Vagina (tissue), 2 donors: ENCODE results near the gene SAFB. TPM values are rescaled to one million over a fixed set of nuclear protein-coding genes. Genes with fewer than 3 reads are reported as not detected.

Experiments
- DNase-seq, 2 donors: peaks; one replicate each; pipeline ENCODE4 v3.0.0-alpha.2; 2017; ENCODE audit errors: extremely low spot score in 2 of 2
- H3K27ac ChIP-seq: fragments of 200-600 bp; sonication (generic); one replicate; pipeline ENCODE4 v1.5.1; 2019
- H3K27me3 ChIP-seq: fragments of 200-600 bp; sonication (generic); one replicate; pipeline ENCODE4 v1.5.1; 2019
- H3K36me3 ChIP-seq, 2 donors: fragments of 200-600 bp; sonication (generic); one replicate each; pipeline ENCODE4 v1.5.1; 2017 to 2019
- H3K4me1 ChIP-seq: fragments of 200-600 bp; sonication (generic); one replicate; pipeline ENCODE4 v1.5.1; 2019
- H3K4me3 ChIP-seq, 2 donors: fragments of 200-600 bp; sonication (generic); 1 replicate in 1 of 2; 2 replicates in 1 of 2; pipeline ENCODE4 v1.5.1; 2016 to 2019
- H3K9me3 ChIP-seq: fragments of 200-600 bp; sonication (generic); one replicate; pipeline ENCODE4 v1.5.1; 2019
- POLR2A ChIP-seq, 2 donors: fragments of 450-650 bp; IDR thresholded peaks; one replicate each; pipeline ENCODE4 v1.6.1; 2017; ENCODE audit warnings: antibody characterized with exemption in 2 of 2, mild to moderate bottlenecking in 2 of 2, moderate library complexity in 2 of 2
- POLR2AphosphoS5 ChIP-seq, 2 donors: sonication (generic); formaldehyde crosslinking; IDR thresholded peaks; one replicate each; pipeline ENCODE4 v1.9.0; 2017; ENCODE audit warnings: antibody characterized with exemption in 2 of 2, mild to moderate bottlenecking in 2 of 2, low read depth in 1 of 2; ENCODE audit not compliant: insufficient read depth in 1 of 2
- intact Hi-C: fragments of 100-400 bp; cut with DNase I; formaldehyde crosslinking; loops from one replicate; pipeline ENCODE4 v1.15.1; 2023
- total RNA-seq: library from RNA; depleted of rRNA; stranded (reverse); fragments of >200 nt; gene quantifications from one replicate; pipeline ENCODE4 v1.2.3, GENCODE V29; 2016
- TF ChIP-seq, protein P1 (sequence below), 3 experiments: fragments of 450-650 bp in 2 of 3; fragments of 200-600 bp in 1 of 3; sonication (generic) in 1 of 3; IDR thresholded peaks; one replicate each; pipeline ENCODE4 v1.5.1; 2017 to 2019; ENCODE audit warnings: antibody characterized with exemption in 3 of 3, mild to moderate bottlenecking in 2 of 3, moderate library complexity in 2 of 3

SAFB gene
- total RNA-seq: 145 TPM

GRCh38 chr19:5622465-5623396, at the start of gene SAFB, which contains the start of gene SAFB2:
SAFB (plus strand) TSS chr19:5623083; CDS start chr19:5623206, 123 bp downstream.
SAFB2 (minus strand) TSS chr19:5622776; CDS start chr19:5622715, 61 bp downstream.
- no peaks in the 10 kb centered on the region for H3K27me3 ChIP-seq
- H3K9me3 ChIP-seq: no peaks in the 10 kb centered on the region
- intact Hi-C loops: loop anchor here (5.0 kb wide), 1 partner anchor 65 kb away; no protein-coding TSS in a partner anchor
- peaks cover 79% of the 10 kb centered on the region for H3K4me1 ChIP-seq
- TF ChIP-seq POLR2AphosphoS5 (IDR thresholded peaks at IDR 0.05; ENCODE audit: insufficient read depth in 1 of 2, low read depth in 1 of 2) (peak; percentile 99 to 100), POLR2A (IDR thresholded peaks at IDR 0.05) (peak in 1 of 2 donors; percentile 95)
- TF ChIP-seq, protein P1, sequence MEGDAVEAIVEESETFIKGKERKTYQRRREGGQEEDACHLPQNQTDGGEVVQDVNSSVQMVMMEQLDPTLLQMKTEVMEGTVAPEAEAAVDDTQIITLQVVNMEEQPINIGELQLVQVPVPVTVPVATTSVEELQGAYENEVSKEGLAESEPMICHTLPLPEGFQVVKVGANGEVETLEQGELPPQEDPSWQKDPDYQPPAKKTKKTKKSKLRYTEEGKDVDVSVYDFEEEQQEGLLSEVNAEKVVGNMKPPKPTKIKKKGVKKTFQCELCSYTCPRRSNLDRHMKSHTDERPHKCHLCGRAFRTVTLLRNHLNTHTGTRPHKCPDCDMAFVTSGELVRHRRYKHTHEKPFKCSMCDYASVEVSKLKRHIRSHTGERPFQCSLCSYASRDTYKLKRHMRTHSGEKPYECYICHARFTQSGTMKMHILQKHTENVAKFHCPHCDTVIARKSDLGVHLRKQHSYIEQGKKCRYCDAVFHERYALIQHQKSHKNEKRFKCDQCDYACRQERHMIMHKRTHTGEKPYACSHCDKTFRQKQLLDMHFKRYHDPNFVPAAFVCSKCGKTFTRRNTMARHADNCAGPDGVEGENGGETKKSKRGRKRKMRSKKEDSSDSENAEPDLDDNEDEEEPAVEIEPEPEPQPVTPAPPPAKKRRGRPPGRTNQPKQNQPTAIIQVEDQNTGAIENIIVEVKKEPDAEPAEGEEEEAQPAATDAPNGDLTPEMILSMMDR (IDR thresholded peaks at IDR 0.05): peak in 1 of 3 experiments; percentile 1
- H3K27ac ChIP-seq: peak within 1 kb of the TSS; percentile 94
- H3K4me3 ChIP-seq: peak within 1 kb of the TSS; percentile 96
- DNase-seq: peak; percentile 98 to 99
- peaks cover 0 to 37% of the 10 kb centered on the region in 2 donors for H3K36me3 ChIP-seq

DNA sequence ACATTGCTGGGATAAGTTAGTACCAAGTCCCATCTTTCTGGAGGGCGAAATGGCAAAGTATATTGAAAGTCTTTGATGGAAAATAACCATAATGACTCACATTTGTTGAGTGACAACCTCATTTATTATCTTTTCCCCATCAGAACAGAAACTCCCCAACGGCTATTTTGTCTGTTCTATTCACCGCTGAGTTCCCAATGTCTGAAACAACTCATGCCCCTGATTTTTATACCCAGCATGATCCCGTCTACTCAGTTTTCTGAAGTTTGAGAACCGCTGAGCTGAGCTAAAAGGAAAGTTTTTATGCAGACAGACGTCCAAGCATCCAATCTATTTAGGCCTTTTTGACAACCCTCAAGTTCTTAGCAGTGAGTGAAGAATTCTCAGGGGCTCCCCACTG, 47.3 kb upstream of the SAFB start:
- TF ChIP-seq POLR2AphosphoS5 (IDR thresholded peaks at IDR 0.05; ENCODE audit: insufficient read depth in 1 of 2, low read depth in 1 of 2): no peak
- no peak for TF ChIP-seq POLR2A (IDR thresholded peaks at IDR 0.05)
- TF ChIP-seq, protein P1 (IDR thresholded peaks at IDR 0.05): no peak
- no peak overlapping the region for H3K27ac ChIP-seq
- H3K4me1 ChIP-seq: peaks cover 9% of the 10 kb centered on the region
- intact Hi-C loops: loop anchor here (5.0 kb wide), 1 partner anchor 528 kb away; no protein-coding TSS in a partner anchor
- no peak overlapping the region for H3K4me3 ChIP-seq
- no peaks in the 10 kb centered on the region for H3K9me3 ChIP-seq
- no peaks in the 10 kb centered on the region for H3K36me3 ChIP-seq
- DNase-seq: no peak
- H3K27me3 ChIP-seq: no peaks in the 10 kb centered on the region

- peak overlapping the region in 1 of 2 donors; percentile 15 for H3K4me3 ChIP-seq
- no peak for DNase-seq
- H3K36me3 ChIP-seq: no peaks in the 10 kb centered on the region
- intact Hi-C loops: loop anchor here (5.0 kb wide), 1 partner anchor 531 kb away; no protein-coding TSS in a partner anchor
- H3K27ac ChIP-seq: peak overlapping the region; percentile 64
- no peaks in the 10 kb centered on the region for H3K27me3 ChIP-seq
- H3K4me1 ChIP-seq: peaks cover 9% of the 10 kb centered on the region
- TF ChIP-seq, protein P1 (IDR thresholded peaks at IDR 0.05): peak; percentile 76 to 92 (median 87)
- no peak for TF ChIP-seq POLR2A (IDR thresholded peaks at IDR 0.05)
- no peaks in the 10 kb centered on the region for H3K9me3 ChIP-seq
Measured at GRCh38 chr19:5578097-5578846, 44.6 kb upstream of the SAFB start.

- no peak for TF ChIP-seq POLR2AphosphoS5 (IDR thresholded peaks at IDR 0.05; ENCODE audit: insufficient read depth in 1 of 2, low read depth in 1 of 2)
- TF ChIP-seq, protein P1 (IDR thresholded peaks at IDR 0.05): no peak
- TF ChIP-seq POLR2A (IDR thresholded peaks at IDR 0.05): no peak
- no peaks in the 10 kb centered on the region for H3K9me3 ChIP-seq
- H3K4me1 ChIP-seq: peaks cover 9% of the 10 kb centered on the region
- DNase-seq: no peak
- no peak overlapping the region for H3K4me3 ChIP-seq
- H3K36me3 ChIP-seq: no peaks in the 10 kb centered on the region
- intact Hi-C loops: loop anchor here (5.0 kb wide), 1 partner anchor 532 kb away; no protein-coding TSS in a partner anchor
- no peaks in the 10 kb centered on the region for H3K27me3 ChIP-seq
- H3K27ac ChIP-seq: no peak overlapping the region
Measured at GRCh38 chr19:5579286-5579685, 43.6 kb upstream of the SAFB start.
